SU-DHL-6 (cell line): ENCODE results near the gene HIVEP3.

Source experiments
- CTCF ChIP-seq: fragments of 200-600 bp; sonication (generic); IDR thresholded peaks from one replicate; pipeline ENCODE4 v1.5.1; 2017; ENCODE audit warnings: antibody characterized with exemption, mild to moderate bottlenecking, low read length, moderate library complexity; ENCODE audit not compliant: insufficient read depth, poor library complexity, severe bottlenecking
- EZH2phosphoT487 ChIP-seq: fragments of 200-600 bp; sonication (generic), shearing (Covaris generic); conservative IDR thresholded peaks from 2 replicates; pipeline ENCODE4 v1.6.1; 2018; ENCODE audit warnings: mild to moderate bottlenecking, antibody characterized with exemption, low read length, moderate library complexity, mixed read lengths

GRCh38 chr1:41490911-41491310 is 427.8 kb downstream of the HIVEP3 start:
- TF ChIP-seq CTCF (no peak), EZH2phosphoT487 (no peak)
